GM12878 (cell line): ENCODE measurements around the gene PITPNC1. TPM values are rescaled to one million over a fixed set of nuclear protein-coding genes. Genes with fewer than 3 reads are reported as not detected.
"Not testable (repeated sequence)": the region's sequence is repeated elsewhere in the genome, so short reads cannot be mapped to it uniquely, and the experiment has no call there.

Experiments
- ATAC-seq: fragments of 200-7000 bp; cut with Tn5 transposase; 3 replicates; pipeline ENCODE4 v1.9.1; 2020; ENCODE audit warnings: mild to moderate bottlenecking, moderate library complexity
- BruUV-seq: library from RNA; stranded (reverse); fragments of 400-500 nt; replicated peaks from 2 replicates; lab custom pipeline; 2021; lab: Mats Ljungman, UMichigan
- CTCF ChIA-PET: fragments of 300-600 bp; sonication (Branson Sonifier 250); formaldehyde crosslinking; extraction: SDS; loops from one replicate; lab custom pipeline; 2021; ENCODE audit warnings: inconsistent platforms; lab: Yijun Ruan, JAX
- POLR2A ChIA-PET: fragments of 350-600 bp; formaldehyde crosslinking; extraction: SDS; loops from one replicate; lab custom pipeline; 2021; ENCODE audit warnings: inconsistent platforms; lab: Charles Lee
- RAD21 ChIA-PET: fragments of 300-600 bp; sonication (Branson Sonifier 250); formaldehyde crosslinking; loops from one replicate; lab custom pipeline; 2023; ENCODE audit warnings: antibody characterized with exemption; ENCODE audit not compliant: unreplicated experiment; lab: Charles Lee
- SMC1A ChIA-PET: fragments of 300-600 bp; sonication (Branson Sonifier 250); formaldehyde crosslinking; loops from one replicate; lab custom pipeline; 2023; ENCODE audit not compliant: unreplicated experiment, uncharacterized antibody; lab: Charles Lee
- DNase-seq: peaks from one replicate; pipeline ENCODE4 v3.0.0-alpha.2; 2011; ENCODE audit warnings: low read depth, low spot score
- FAIRE-seq: peaks from 3 replicates; lab custom pipeline; 2011; peaks lifted over from hg19 to GRCh38; lab: Jason Lieb, UNC
- H2AFZ ChIP-seq: 2 replicates; pipeline ENCODE4 v1.6.0; 2011; ENCODE audit warnings: low read depth, low read length, control low read depth; ENCODE audit not compliant: control insufficient read depth
- H3K27ac ChIP-seq: 2 replicates; pipeline ENCODE4 v1.5.1; 2011; ENCODE audit warnings: control low read depth; ENCODE audit not compliant: control insufficient read depth, insufficient read depth
- H3K27me3 ChIP-seq, 2 experiments: replicated peaks in 1 of 2; 2 replicates each; pipeline versions ENCODE4 v1.6.0 to v1.6.1; 2011; ENCODE audit warnings: low read length in 1 of 2; ENCODE audit not compliant: control insufficient read depth in 2 of 2, insufficient read depth in 2 of 2
- H3K36me3 ChIP-seq, 2 experiments: 2 replicates each; pipeline ENCODE4 v1.5.1; 2011; ENCODE audit warnings: low read length in 1 of 2; ENCODE audit not compliant: control insufficient read depth in 2 of 2, insufficient read depth in 2 of 2
- H3K4me1 ChIP-seq: 2 replicates; pipeline ENCODE4 v1.6.1; 2011; ENCODE audit warnings: mild to moderate bottlenecking, low read length, moderate library complexity, mixed read lengths; ENCODE audit not compliant: control insufficient read depth, insufficient read depth
- H3K4me2 ChIP-seq: 2 replicates; pipeline ENCODE4 v1.6.0; 2011; ENCODE audit warnings: control low read depth; ENCODE audit not compliant: control insufficient read depth, insufficient read depth
- H3K4me3 ChIP-seq: fragments of 200-600 bp; sonication (generic); 2 replicates; pipeline ENCODE4 v1.5.1; 2016
- H3K79me2 ChIP-seq: 2 replicates; pipeline ENCODE4 v1.6.0; 2011; ENCODE audit warnings: low read length; ENCODE audit not compliant: control insufficient read depth, insufficient read depth
- H3K9ac ChIP-seq: 2 replicates; pipeline ENCODE4 v1.8.0; 2011; ENCODE audit warnings: low read length, control low read depth, mixed read lengths; ENCODE audit not compliant: control insufficient read depth, insufficient read depth
- H3K9me3 ChIP-seq: replicated peaks from 3 replicates; pipeline ENCODE4 v1.5.1; 2011; ENCODE audit warnings: mild to moderate bottlenecking, low read length; ENCODE audit not compliant: control insufficient read depth, insufficient read depth
- H4K20me1 ChIP-seq: 2 replicates; pipeline ENCODE4 v1.6.0; 2011; ENCODE audit not compliant: control insufficient read depth, insufficient read depth
- whole genome bisulfite sequencing: methylation state at CpG from one replicate; pipeline ENCODE4 v1.1.6; 2016; ENCODE audit warnings: low lambda C conversion rate; ENCODE audit not compliant: insufficient replicate concordance, insufficient coverage; ENCODE audit errors: missing lambda C conversion rate; 5-methylcytosine and 5-hydroxymethylcytosine counted together
- in situ Hi-C: fragments of 300-500 bp; cut with MboI; formaldehyde crosslinking; loops from 9 replicates; pipeline ENCODE4 v1.14.3; 2018; ENCODE audit warnings: mixed read lengths
- intact Hi-C: fragments of 100-400 bp; cut with micrococcal nuclease; formaldehyde crosslinking; loops from one replicate; pipeline ENCODE4 v1.14.2; 2022; ENCODE audit not compliant: unreplicated experiment
- polyA plus RNA-seq, 11 experiments: library from polyadenylated mRNA; depleted of rRNA in 4 of 11; unstranded in 6 of 11; stranded (reverse) in 5 of 11; fragments of >200 nt; fragmentation: Nextera tagmentation in 4 of 11; fragmentation: Illumina TruSeq in 1 of 11; extraction: Ambion mirVana in 4 of 11; extraction: Trizol in 1 of 11; gene quantifications; 1 replicate in 1 of 11; 2 replicates in 10 of 11; pipeline versions ENCODE4 v1.2.1 to v1.2.3, GENCODE V29; 2011 to 2016; ENCODE audit warnings: inconsistent platforms in 2 of 11, missing spikeins in 2 of 11, low read depth in 1 of 11
- total RNA-seq, 4 experiments: library from RNA; depleted of rRNA in 3 of 4; stranded (reverse); fragments of >200 nt in 3 of 4; fragmentation: Illumina TruSeq in 1 of 4; extraction: Trizol in 1 of 4; gene quantifications; 2 replicates each; pipeline versions ENCODE4 v1.2.1 to v1.2.3, GENCODE V29; 2013 to 2021
- TF ChIP-seq, protein P1 (sequence below): fragments of 450-650 bp; IDR thresholded peaks from 2 replicates; pipeline ENCODE4 v1.6.1; 2016; ENCODE audit warnings: mild to moderate bottlenecking
- TF ChIP-seq, protein P2 (sequence below): IDR thresholded peaks from 2 replicates; pipeline ENCODE4 v1.6.1; 2011; ENCODE audit warnings: mild to moderate bottlenecking, low read depth, low read length, moderate library complexity; ENCODE audit not compliant: insufficient replicate concordance

The PITPNC1 gene
- total and polyA plus RNA-seq, 10 of the 15 experiments (the other 5 are each of a cell fraction or from before 2014, with no cell fraction given), result 12.2 to 62.4 (median 47.3) TPM

DNA sequence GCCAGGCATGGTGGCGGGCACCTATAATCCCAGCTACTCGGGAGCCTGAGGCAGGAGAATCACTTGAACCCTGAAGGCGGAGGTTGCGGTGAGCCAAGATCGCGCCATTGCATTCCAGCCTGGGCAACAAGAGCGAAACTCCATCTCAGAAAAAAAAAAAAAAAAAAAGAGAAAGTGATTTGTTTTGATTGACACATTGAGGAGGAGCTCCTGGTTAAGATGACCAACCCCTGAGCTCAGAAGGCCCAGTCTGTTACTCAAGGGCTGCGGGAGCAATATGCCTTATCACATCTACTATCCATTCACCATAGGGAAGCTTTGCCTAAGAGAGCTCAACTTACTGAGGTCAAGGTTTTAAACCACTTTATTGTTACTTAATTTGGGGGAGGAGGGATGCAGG, 268.1 kb downstream of the PITPNC1 start:
- intact Hi-C loops, H3K9me3 ChIP-seq, H3K36me3 ChIP-seq, FAIRE-seq, H3K27ac ChIP-seq, H3K79me2 ChIP-seq, H3K4me2 ChIP-seq, H2AFZ ChIP-seq, H3K4me3 ChIP-seq, H3K9ac ChIP-seq, DNase-seq, H4K20me1 ChIP-seq, H3K27me3 ChIP-seq, ATAC-seq, BruUV-seq: not testable (repeated sequence)
- CTCF ChIA-PET, result interaction anchor here (0.6 to 9.2 kb wide), 8 partner anchors 11 to 270 kb away, joined by 3 to 75 read pairs (median 6); no protein-coding TSS in a partner anchor
- RAD21 ChIA-PET, result interaction anchor here (0.7 to 7.3 kb wide), 7 partner anchors 10 to 153 kb away, joined by 3 to 58 read pairs (median 5); no protein-coding TSS in a partner anchor
- SMC1A ChIA-PET, result interaction anchor here (0.8 to 10.7 kb wide), 9 partner anchors 13 to 266 kb away, joined by 3 to 156 read pairs (median 13); no protein-coding TSS in a partner anchor
- peaks cover 41% of the 10 kb centered on the region for H3K4me1 ChIP-seq
- 90% methylated on average over 7 of the region's 8 CpGs for WGBS
- TF ChIP-seq, protein P1, sequence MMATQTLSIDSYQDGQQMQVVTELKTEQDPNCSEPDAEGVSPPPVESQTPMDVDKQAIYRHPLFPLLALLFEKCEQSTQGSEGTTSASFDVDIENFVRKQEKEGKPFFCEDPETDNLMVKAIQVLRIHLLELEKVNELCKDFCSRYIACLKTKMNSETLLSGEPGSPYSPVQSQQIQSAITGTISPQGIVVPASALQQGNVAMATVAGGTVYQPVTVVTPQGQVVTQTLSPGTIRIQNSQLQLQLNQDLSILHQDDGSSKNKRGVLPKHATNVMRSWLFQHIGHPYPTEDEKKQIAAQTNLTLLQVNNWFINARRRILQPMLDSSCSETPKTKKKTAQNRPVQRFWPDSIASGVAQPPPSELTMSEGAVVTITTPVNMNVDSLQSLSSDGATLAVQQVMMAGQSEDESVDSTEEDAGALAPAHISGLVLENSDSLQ, result peak; percentile 83
- TF ChIP-seq, protein P2, sequence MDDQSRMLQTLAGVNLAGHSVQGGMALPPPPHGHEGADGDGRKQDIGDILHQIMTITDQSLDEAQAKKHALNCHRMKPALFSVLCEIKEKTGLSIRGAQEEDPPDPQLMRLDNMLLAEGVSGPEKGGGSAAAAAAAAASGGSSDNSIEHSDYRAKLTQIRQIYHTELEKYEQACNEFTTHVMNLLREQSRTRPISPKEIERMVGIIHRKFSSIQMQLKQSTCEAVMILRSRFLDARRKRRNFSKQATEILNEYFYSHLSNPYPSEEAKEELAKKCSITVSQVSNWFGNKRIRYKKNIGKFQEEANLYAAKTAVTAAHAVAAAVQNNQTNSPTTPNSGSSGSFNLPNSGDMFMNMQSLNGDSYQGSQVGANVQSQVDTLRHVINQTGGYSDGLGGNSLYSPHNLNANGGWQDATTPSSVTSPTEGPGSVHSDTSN, result peak; percentile 24
- POLR2A ChIA-PET, result interaction anchor here (0.6 to 1.6 kb wide), 8 partner anchors 10 to 61 kb away, joined by 3 to 7 read pairs (median 4); no protein-coding TSS in a partner anchor
- in situ Hi-C loops, result loop anchor here (25.0 kb wide), 1 partner anchor 933 kb away; no protein-coding TSS in a partner anchor
